IMR-90 (cell line): ENCODE results near the gene VDR. TPM values are rescaled to one million over a fixed set of nuclear protein-coding genes. Genes with fewer than 3 reads are reported as not detected.
A peak's percentile ranks its signal among the peaks of the same experiment; 100 is the strongest.
"Not testable (repeated sequence)": the region's sequence is repeated elsewhere in the genome, so short reads cannot be mapped to it uniquely, and the experiment has no call there.

Experiments used
- ATAC-seq: fragments of 200-7000 bp; cut with Tn5 transposase; 2 replicates; pipeline ENCODE4 v1.9.1; 2020; ENCODE audit warnings: low read depth, mild to moderate bottlenecking, moderate library complexity
- BruUV-seq: library from RNA; stranded (reverse); fragments of 400-500 nt; replicated peaks from 2 replicates; lab custom pipeline; 2021; lab: Mats Ljungman, UMichigan
- CTCF ChIA-PET: fragments of 300-600 bp; formaldehyde crosslinking; extraction: SDS; loops from one replicate; lab custom pipeline; 2021; ENCODE audit warnings: antibody characterized with exemption; lab: Yijun Ruan, JAX
- POLR2A ChIA-PET: fragments of 300-600 bp; sonication (Branson Sonifier 250); formaldehyde crosslinking; loops from one replicate; lab custom pipeline; 2022; ENCODE audit warnings: antibody characterized with exemption; ENCODE audit not compliant: unreplicated experiment; lab: Charles Lee
- DNase-seq: peaks from one replicate; pipeline ENCODE4 v3.0.0; 2013
- H2AFZ ChIP-seq: replicated peaks from 2 replicates; pipeline ENCODE3; 2013; ENCODE audit warnings: low read length, mild to moderate bottlenecking; ENCODE audit not compliant: poor library complexity
- H2AK5ac ChIP-seq: 2 replicates; pipeline ENCODE4 v1.6.1; 2013; ENCODE audit warnings: low read depth, low read length, inconsistent platforms
- H2AK9ac ChIP-seq: replicated peaks from 2 replicates; pipeline ENCODE3; 2013; ENCODE audit warnings: mild to moderate bottlenecking, low read depth, low read length, moderate library complexity; ENCODE audit not compliant: poor library complexity
- H2BK120ac ChIP-seq: 2 replicates; pipeline ENCODE4 v1.6.1; 2013; ENCODE audit warnings: low read depth, low read length, inconsistent platforms
- H2BK15ac ChIP-seq: 3 replicates; pipeline ENCODE4 v1.6.1; 2013; ENCODE audit warnings: low read depth, low read length, inconsistent platforms
- H2BK20ac ChIP-seq: 2 replicates; pipeline ENCODE4 v1.6.1; 2013; ENCODE audit warnings: low read depth, mild to moderate bottlenecking, inconsistent platforms, low read length, moderate library complexity
- H2BK5ac ChIP-seq: 2 replicates; pipeline ENCODE4 v1.6.1; 2013; ENCODE audit warnings: mild to moderate bottlenecking, low read depth, low read length, inconsistent platforms; ENCODE audit not compliant: poor library complexity, severe bottlenecking
- H3K14ac ChIP-seq: replicated peaks from 2 replicates; pipeline ENCODE4 v1.6.1; 2013; ENCODE audit warnings: low read depth, low read length, inconsistent platforms
- H3K18ac ChIP-seq: 2 replicates; pipeline ENCODE4 v1.6.1; 2013; ENCODE audit warnings: low read depth, low read length, control low read depth
- H3K23ac ChIP-seq: 2 replicates; pipeline ENCODE4 v1.6.1; 2013; ENCODE audit warnings: low read depth, low read length, inconsistent platforms
- H3K27ac ChIP-seq: 2 replicates; pipeline ENCODE4 v1.5.1; 2013; ENCODE audit warnings: mild to moderate bottlenecking, control low read depth, low read length; ENCODE audit not compliant: insufficient read depth
- H3K27me3 ChIP-seq: 2 replicates; pipeline ENCODE4 v1.6.1; 2013; ENCODE audit warnings: low read length; ENCODE audit not compliant: control insufficient read depth, insufficient read depth
- H3K36me3 ChIP-seq: 2 replicates; pipeline ENCODE4 v1.6.1; 2013; ENCODE audit warnings: low read length, mixed read lengths; ENCODE audit not compliant: control insufficient read depth, insufficient read depth
- H3K4ac ChIP-seq: 2 replicates; pipeline ENCODE4 v1.6.1; 2013; ENCODE audit warnings: low read depth, low read length, inconsistent platforms
- H3K4me1 ChIP-seq: 2 replicates; pipeline ENCODE4 v1.6.1; 2013; ENCODE audit warnings: low read length, mixed read lengths; ENCODE audit not compliant: control insufficient read depth, insufficient read depth
- H3K4me2 ChIP-seq: 2 replicates; pipeline ENCODE4 v1.6.1; 2013; ENCODE audit warnings: low read depth, mild to moderate bottlenecking, control low read depth, low read length, moderate library complexity
- H3K4me3 ChIP-seq: 2 replicates; pipeline ENCODE4 v1.5.1; 2013; ENCODE audit warnings: low read depth, mild to moderate bottlenecking, control low read depth, low read length, moderate library complexity; ENCODE audit not compliant: insufficient read depth
- H3K56ac ChIP-seq: 2 replicates; pipeline ENCODE4 v1.6.1; 2013; ENCODE audit warnings: low read length, inconsistent platforms; ENCODE audit not compliant: insufficient read depth; ENCODE audit errors: extremely low read depth
- H3K79me1 ChIP-seq, 2 experiments: 2 replicates each; pipeline ENCODE4 v1.6.1; 2013; ENCODE audit warnings: low read length in 2 of 2, inconsistent platforms in 1 of 2, low read depth in 1 of 2
- H3K9ac ChIP-seq: 2 replicates; pipeline ENCODE4 v1.6.1; 2013; ENCODE audit warnings: low read depth, low read length, control low read depth
- H3K9me1 ChIP-seq: 2 replicates; pipeline ENCODE4 v1.6.1; 2013; ENCODE audit warnings: low read length, inconsistent platforms; ENCODE audit not compliant: insufficient read depth
- H3K9me3 ChIP-seq: 2 replicates; pipeline ENCODE4 v1.6.1; 2013; ENCODE audit warnings: low read length; ENCODE audit not compliant: control insufficient read depth, insufficient read depth
- H4K20me1 ChIP-seq: 2 replicates; pipeline ENCODE4 v1.6.1; 2013; ENCODE audit warnings: low read length, inconsistent platforms; ENCODE audit not compliant: insufficient read depth
- H4K5ac ChIP-seq: 2 replicates; pipeline ENCODE4 v1.6.1; 2013; ENCODE audit warnings: mild to moderate bottlenecking, low read depth, low read length, control low read depth
- H4K8ac ChIP-seq, 2 experiments: 2 replicates each; pipeline ENCODE4 v1.6.1; 2013; ENCODE audit warnings: low read depth in 2 of 2, low read length in 2 of 2, control low read depth in 1 of 2, inconsistent platforms in 1 of 2
- H4K91ac ChIP-seq: 2 replicates; pipeline ENCODE4 v1.6.1; 2013; ENCODE audit warnings: low read depth, low read length, inconsistent platforms; ENCODE audit not compliant: insufficient read depth
- CEBPB ChIP-seq: IDR thresholded peaks from 2 replicates; pipeline ENCODE4 v1.6.1; 2012; ENCODE audit warnings: low read depth, low read length, improper control_type of control experiment
- WGBS, 2 experiments: methylation state at CpG; one replicate each; pipeline versions ENCODE4 v1.1.5 to v1.1.7; 2013; ENCODE audit warnings: missing lambda C conversion rate in 2 of 2; ENCODE audit not compliant: insufficient read length in 1 of 2; ENCODE audit errors: extremely low coverage in 2 of 2; 5-methylcytosine and 5-hydroxymethylcytosine counted together
- dilution Hi-C: fragments of 300-500 bp; cut with HindIII; formaldehyde crosslinking; loops from one replicate; pipeline ENCODE4 v1.14.3; 2018; ENCODE audit warnings: low sequenced_read_pairs; ENCODE audit not compliant: unreplicated experiment
- in situ Hi-C: fragments of 300-500 bp; cut with MboI; formaldehyde crosslinking; loops from 3 replicates; pipeline ENCODE4 v1.14.3; 2019; ENCODE audit warnings: low sequenced_read_pairs, inconsistent platforms, mixed read lengths
- intact Hi-C: fragments of 100-400 bp; cut with micrococcal nuclease; formaldehyde crosslinking; loops from 2 replicates; pipeline ENCODE4 v1.10.0; 2022
- polyA plus RNA-seq, 3 experiments: library from polyadenylated mRNA; depleted of rRNA; stranded (reverse); fragments of >200 nt; gene quantifications; 2 replicates each; pipeline ENCODE4 v1.2.3, GENCODE V29; 2012; ENCODE audit warnings: low replicate concordance in 1 of 3
- total RNA-seq: library from RNA; depleted of rRNA; stranded (reverse); fragments of >200 nt; gene quantifications from 2 replicates; pipeline ENCODE4 v1.2.3, GENCODE V29; 2012

VDR gene
- total and polyA plus RNA-seq, 2 of the 4 experiments (the other 2 are of a cell fraction) = 5.4 to 8.5 TPM

- intact Hi-C loops, CTCF ChIA-PET: not testable (repeated sequence)
Observed at GRCh38 chr12:47815447-47815846, 89.3 kb downstream of the VDR start.

More at GRCh38 chr12:47815447-47815846, 89.3 kb downstream of the VDR start:
- H3K56ac ChIP-seq, H3K14ac ChIP-seq, POLR2A ChIA-PET, H3K23ac ChIP-seq, H3K4ac ChIP-seq, H3K36me3 ChIP-seq, H4K8ac ChIP-seq, H2BK20ac ChIP-seq, dilution Hi-C loops, H2BK15ac ChIP-seq, H2AK5ac ChIP-seq, H3K18ac ChIP-seq, H3K27ac ChIP-seq, H2AFZ ChIP-seq, H3K4me2 ChIP-seq, H2AK9ac ChIP-seq, H4K91ac ChIP-seq, BruUV-seq, in situ Hi-C loops, DNase-seq, H3K4me3 ChIP-seq, H3K9ac ChIP-seq, H2BK120ac ChIP-seq, ATAC-seq, H3K9me3 ChIP-seq, H4K5ac ChIP-seq, H3K27me3 ChIP-seq: not testable (repeated sequence)
- peaks cover 82% of the 10 kb centered on the region for H4K20me1 ChIP-seq
- H3K4me1 ChIP-seq = peaks cover 56% of the 10 kb centered on the region
- H2BK5ac ChIP-seq = peak overlapping the region; percentile 12
- WGBS, 2 experiments = no CpG with 5 or more reads among the region's 5 CpGs
- peaks cover 14 to 60% of the 10 kb centered on the region in 2 experiments; a peak in 3 of 4 replicates for H3K79me1 ChIP-seq
- peak; percentile 68 for TF ChIP-seq CEBPB
- peaks cover 26% of the 10 kb centered on the region for H3K9me1 ChIP-seq
